Spleen (tissue), 7 donors: ENCODE results near the gene SNW1.

Source experiments
- CTCF ChIP-seq, 11 experiments: fragments of 200-600 bp in 7 of 11; fragments of 450-650 bp in 4 of 11; sonication (generic) in 4 of 11; IDR thresholded peaks in 8 of 11; conservative IDR thresholded peaks in 3 of 11; 1 replicate in 7 of 11; 2 replicates in 4 of 11; pipeline versions ENCODE4 v1.4.0 to v1.8.0; 2016 to 2021; ENCODE audit warnings: antibody characterized with exemption in 11 of 11, inconsistent platforms in 4 of 11, mild to moderate bottlenecking in 1 of 11
- POLR2A ChIP-seq, 3 donors: fragments of 450-650 bp; IDR thresholded peaks; one replicate each; pipeline ENCODE4 v1.5.1; 2017; ENCODE audit warnings: antibody characterized with exemption in 3 of 3, mild to moderate bottlenecking in 1 of 3
- POLR2AphosphoS5 ChIP-seq, 3 donors: sonication (generic); formaldehyde crosslinking; IDR thresholded peaks; one replicate each; pipeline ENCODE4 v1.5.1; 2017; ENCODE audit warnings: antibody characterized with exemption in 3 of 3
- donor health status: DM: no; HTN: no; CAD: no; lungs with moderate emphysema.
- donor health status: DM: no; HTN: no; CAD: no.
- donor health status: DM: no; HTN: no; CAD: no.

- TF ChIP-seq POLR2AphosphoS5 (IDR thresholded peaks at IDR 0.05), result no peak
- TF ChIP-seq CTCF (IDR thresholded peaks at IDR 0.05 in 8 of 11, conservative IDR thresholded peaks at IDR 0.05 in 3 of 11), result no peak
- TF ChIP-seq POLR2A (IDR thresholded peaks at IDR 0.05), result no peak
These were observed 47.3 kb upstream of the SNW1 start for GRCh38 chr14:77808250-77808649.
